Tibial nerve (tissue), 3 donors: Measurements from ENCODE around the gene FGF19.

ENCODE experiments used
- POLR2A ChIP-seq, 2 donors: fragments of 450-650 bp; IDR thresholded peaks; one replicate each; pipeline ENCODE4 v1.6.1; 2017; ENCODE audit warnings: antibody characterized with exemption in 2 of 2, mild to moderate bottlenecking in 2 of 2, moderate library complexity in 2 of 2
- TF ChIP-seq, protein P1 (sequence below), 5 experiments: fragments of 200-600 bp in 3 of 5; fragments of 450-650 bp in 2 of 5; sonication (generic) in 3 of 5; IDR thresholded peaks; one replicate each; pipeline ENCODE4 v1.5.1; 2016 to 2019; ENCODE audit warnings: antibody characterized with exemption in 5 of 5, mild to moderate bottlenecking in 3 of 5, moderate library complexity in 2 of 5

- TF ChIP-seq, protein P1, sequence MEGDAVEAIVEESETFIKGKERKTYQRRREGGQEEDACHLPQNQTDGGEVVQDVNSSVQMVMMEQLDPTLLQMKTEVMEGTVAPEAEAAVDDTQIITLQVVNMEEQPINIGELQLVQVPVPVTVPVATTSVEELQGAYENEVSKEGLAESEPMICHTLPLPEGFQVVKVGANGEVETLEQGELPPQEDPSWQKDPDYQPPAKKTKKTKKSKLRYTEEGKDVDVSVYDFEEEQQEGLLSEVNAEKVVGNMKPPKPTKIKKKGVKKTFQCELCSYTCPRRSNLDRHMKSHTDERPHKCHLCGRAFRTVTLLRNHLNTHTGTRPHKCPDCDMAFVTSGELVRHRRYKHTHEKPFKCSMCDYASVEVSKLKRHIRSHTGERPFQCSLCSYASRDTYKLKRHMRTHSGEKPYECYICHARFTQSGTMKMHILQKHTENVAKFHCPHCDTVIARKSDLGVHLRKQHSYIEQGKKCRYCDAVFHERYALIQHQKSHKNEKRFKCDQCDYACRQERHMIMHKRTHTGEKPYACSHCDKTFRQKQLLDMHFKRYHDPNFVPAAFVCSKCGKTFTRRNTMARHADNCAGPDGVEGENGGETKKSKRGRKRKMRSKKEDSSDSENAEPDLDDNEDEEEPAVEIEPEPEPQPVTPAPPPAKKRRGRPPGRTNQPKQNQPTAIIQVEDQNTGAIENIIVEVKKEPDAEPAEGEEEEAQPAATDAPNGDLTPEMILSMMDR (IDR thresholded peaks at IDR 0.05): no peak
- no peak for TF ChIP-seq POLR2A (IDR thresholded peaks at IDR 0.05)
These were observed 25.4 kb upstream of the FGF19 start for GRCh38 chr11:69729252-69729651.
